ENCODE results near the gene LRRN2. TPM values are rescaled to one million over a fixed set of nuclear protein-coding genes. Genes with fewer than 3 reads are reported as not detected.
A peak's percentile ranks its signal among the peaks of the same experiment; 100 is the strongest.

Gene LRRN2
- total and polyA plus RNA-seq, 4 donors: 0.97 to 4.4 (median 1.2) TPM

- H3K27ac ChIP-seq (ENCODE audit: low read depth in 1 of 2, low read length in 1 of 2): no peak overlapping the region
- H3K27me3 ChIP-seq (ENCODE audit: control insufficient read depth in 3 of 3, insufficient read depth in 3 of 3, low read length in 2 of 3): no peaks in the 10 kb centered on the region
- TF ChIP-seq CTCF (IDR thresholded peaks at IDR 0.05; ENCODE audit: control extremely low read depth, extremely low read depth): no peak
- peaks cover 0 to 11% (median 2%) of the 10 kb centered on the region in 5 donors for H3K4me1 ChIP-seq (ENCODE audit: control insufficient read depth in 5 of 5, insufficient read depth in 5 of 5, low read length in 5 of 5)
- ATAC-seq (ENCODE audit: insufficient read depth, low FRiP score) (no peak), DNase-seq (no peak)
- peaks cover 0 to 5% (median 0%) of the 10 kb centered on the region in 4 donors for H3K36me3 ChIP-seq (ENCODE audit: control insufficient read depth in 4 of 4, insufficient read depth in 4 of 4, low read length in 4 of 4)
- WGBS, 2 donors: 86 to 89% methylated on average over 13 of the region's 13 CpGs
- no peak overlapping the region for H3K9ac ChIP-seq (ENCODE audit: insufficient read depth in 1 of 2, low read length in 2 of 2)
- no peaks in the 10 kb centered on the region for H3K9me3 ChIP-seq (ENCODE audit: control insufficient read depth in 4 of 4, insufficient read depth in 3 of 4, low read length in 3 of 4)
- H3K4me3 ChIP-seq: no peak overlapping the region
These were observed 110.0 kb downstream of the LRRN2 start for GRCh38 chr1:204575221-204576190.

- H3K9me3 ChIP-seq (ENCODE audit: control insufficient read depth in 4 of 4, insufficient read depth in 3 of 4, low read length in 3 of 4): no peaks in the 10 kb centered on the region
- H3K9ac ChIP-seq (ENCODE audit: insufficient read depth in 1 of 2, low read length in 2 of 2): no peak overlapping the region
- H3K27ac ChIP-seq (ENCODE audit: low read depth in 1 of 2, low read length in 1 of 2): no peak overlapping the region
- peaks cover 0 to 11% (median 2%) of the 10 kb centered on the region in 5 donors for H3K4me1 ChIP-seq (ENCODE audit: control insufficient read depth in 5 of 5, insufficient read depth in 5 of 5, low read length in 5 of 5)
- no peaks in the 10 kb centered on the region for H3K27me3 ChIP-seq (ENCODE audit: control insufficient read depth in 3 of 3, insufficient read depth in 3 of 3, low read length in 2 of 3)
- ATAC-seq (ENCODE audit: insufficient read depth, low FRiP score) (no peak), DNase-seq (peak; percentile 58 to 68 (median 61))
- H3K36me3 ChIP-seq (ENCODE audit: control insufficient read depth in 4 of 4, insufficient read depth in 4 of 4, low read length in 4 of 4): peaks cover 0 to 3% (median 0%) of the 10 kb centered on the region in 4 donors
- 66 to 82% methylated on average over 3 of the region's 3 CpGs for WGBS, 2 donors
- H3K4me3 ChIP-seq: no peak overlapping the region
- no peak for TF ChIP-seq CTCF (IDR thresholded peaks at IDR 0.05; ENCODE audit: control extremely low read depth, extremely low read depth)
These were observed 110.7 kb downstream of the LRRN2 start for GRCh38 chr1:204574865-204575163.

- TF ChIP-seq CTCF (IDR thresholded peaks at IDR 0.05; ENCODE audit: control extremely low read depth, extremely low read depth): no peak
- H3K4me1 ChIP-seq (ENCODE audit: control insufficient read depth in 5 of 5, insufficient read depth in 5 of 5, low read length in 5 of 5): peaks cover 0 to 11% (median 2%) of the 10 kb centered on the region in 5 donors
- no peak overlapping the region for H3K27ac ChIP-seq (ENCODE audit: low read depth in 1 of 2, low read length in 1 of 2)
- no peaks in the 10 kb centered on the region for H3K27me3 ChIP-seq (ENCODE audit: control insufficient read depth in 3 of 3, insufficient read depth in 3 of 3, low read length in 2 of 3)
- ATAC-seq (ENCODE audit: insufficient read depth, low FRiP score) (no peak), DNase-seq (no peak)
- peaks cover 0 to 3% (median 0%) of the 10 kb centered on the region in 4 donors for H3K36me3 ChIP-seq (ENCODE audit: control insufficient read depth in 4 of 4, insufficient read depth in 4 of 4, low read length in 4 of 4)
- WGBS, 2 donors: 80 to 82% methylated on average over 8 of the region's 8 CpGs
- H3K9ac ChIP-seq (ENCODE audit: insufficient read depth in 1 of 2, low read length in 2 of 2): peak overlapping the region in 1 of 2 donors; percentile 18
- no peak overlapping the region for H3K4me3 ChIP-seq
- no peaks in the 10 kb centered on the region for H3K9me3 ChIP-seq (ENCODE audit: control insufficient read depth in 4 of 4, insufficient read depth in 3 of 4, low read length in 3 of 4)
These were observed 111.3 kb downstream of the LRRN2 start for GRCh38 chr1:204574016-204574864.
